Measurements from ENCODE around the gene KLF8. TPM values are rescaled to one million over a fixed set of nuclear protein-coding genes. Genes with fewer than 3 reads are reported as not detected.
A peak's percentile ranks its signal among the peaks of the same experiment; 100 is the strongest.

KLF8 gene
- polyA plus RNA-seq, 1 of the 3 experiments (the other 2 are of a cell fraction) = 0.16 TPM

GRCh38 chrX:56248492-56248891, 16.3 kb downstream of the KLF8 start:
- ChIA-PET POLR2A (no interaction called here), CTCF (interaction anchor here (0.9 to 2.9 kb wide), 11 partner anchors 9 to 1357 kb away, joined by 3 to 22 read pairs (median 5); no protein-coding TSS in a partner anchor)
- Histone ChIP-seq H3K4me3 (ENCODE audit: low read depth in 2 of 2, low read length in 1 of 2) (no peak overlapping the region; a peak in 1 of 4 replicates), H3K27ac (ENCODE audit: low read depth in 2 of 2, low read length in 1 of 2) (no peak overlapping the region), H3K9ac (no peak overlapping the region), H3K36me3 (replicated peaks in 1 of 2; ENCODE audit: control insufficient read depth in 1 of 2, insufficient read depth in 2 of 2, low read length in 1 of 2) (no peaks in the 10 kb centered on the region), H3K9me2 (no peaks in the 10 kb centered on the region), H3K27me3 (ENCODE audit: insufficient read depth) (no peaks in the 10 kb centered on the region; the same call in 1 of the 2 replicates), H3F3A (replicated peaks; ENCODE audit: insufficient read depth) (no peaks in the 10 kb centered on the region), H4K20me1 (ENCODE audit: insufficient read depth) (no peaks in the 10 kb centered on the region), H2AFZ (ENCODE audit: low read depth) (no peak overlapping the region), H3K4me1 (ENCODE audit: control insufficient read depth in 1 of 2, insufficient read depth in 2 of 2, low read depth in 1 of 2, low read length in 1 of 2) (no peaks in the 10 kb centered on the region), H3K79me2 (ENCODE audit: insufficient read depth) (no peaks in the 10 kb centered on the region), H3K9me3 (no peaks in the 10 kb centered on the region), H3K4me2 (no peak overlapping the region)
- TF ChIP-seq CTCF (IDR thresholded peaks at IDR 0.05) (peak; percentile 80), MXI1 (IDR thresholded peaks at IDR 0.05; ENCODE audit: low read depth, low read length) (no peak), SMC3 (IDR thresholded peaks at IDR 0.05; ENCODE audit: low read depth, low read length) (peak; percentile 61), TAF1 (IDR thresholded peaks at IDR 0.05; ENCODE audit: borderline replicate concordance, low read depth, low read length) (no peak), YY1 (IDR thresholded peaks at IDR 0.05; ENCODE audit: low read depth) (no peak), TCF12 (IDR thresholded peaks at IDR 0.05) (no peak), MAX (IDR thresholded peaks at IDR 0.05; ENCODE audit: low read depth) (no peak), RAD21 (IDR thresholded peaks at IDR 0.05; ENCODE audit: low read length) (peak; percentile 74), RXRA (IDR thresholded peaks at IDR 0.05; ENCODE audit: borderline replicate concordance, low read depth) (no peak), EZH2phosphoT487 (IDR thresholded peaks at IDR 0.05; ENCODE audit: borderline replicate concordance, low read depth) (no peak)
- under 1% methylated on average over 5 of the region's 5 CpGs for WGBS (ENCODE audit: low lambda C conversion rate)
- peak; percentile 52 for DNase-seq

- ChIA-PET POLR2A (no interaction called here), CTCF (no interaction called here)
- H3K4me2 ChIP-seq = no peak overlapping the region
- no peak overlapping the region for H3K27ac ChIP-seq (ENCODE audit: low read depth in 2 of 2, low read length in 1 of 2)
- no peak overlapping the region for H3K9ac ChIP-seq
- H3K9me2 ChIP-seq = no peaks in the 10 kb centered on the region
- H3K4me1 ChIP-seq (ENCODE audit: control insufficient read depth in 1 of 2, insufficient read depth in 2 of 2, low read depth in 1 of 2, low read length in 1 of 2) = no peaks in the 10 kb centered on the region
- WGBS (ENCODE audit: low lambda C conversion rate) = 15% methylated on average over 10 of the region's 10 CpGs
- TF ChIP-seq RAD21 (IDR thresholded peaks at IDR 0.05; ENCODE audit: low read length) (no peak), NRF1 (IDR thresholded peaks at IDR 0.05; ENCODE audit: low read depth, low read length) (no peak), RXRA (IDR thresholded peaks at IDR 0.05; ENCODE audit: borderline replicate concordance, low read depth) (no peak), SMC3 (IDR thresholded peaks at IDR 0.05; ENCODE audit: low read depth, low read length) (no peak), TAF1 (IDR thresholded peaks at IDR 0.05; ENCODE audit: borderline replicate concordance, low read depth, low read length) (no peak), CHD2 (IDR thresholded peaks at IDR 0.05; ENCODE audit: low read length, partially characterized antibody) (no peak), RFX5 (IDR thresholded peaks at IDR 0.05; ENCODE audit: low read length) (no peak), YY1 (IDR thresholded peaks at IDR 0.05; ENCODE audit: low read depth) (no peak), USF2 (IDR thresholded peaks at IDR 0.05; ENCODE audit: borderline replicate concordance, low read depth, low read length) (no peak), TCF12 (IDR thresholded peaks at IDR 0.05) (no peak)
- H3K27me3 ChIP-seq (ENCODE audit: insufficient read depth) = no peaks in the 10 kb centered on the region
- no peak overlapping the region for H2AFZ ChIP-seq (ENCODE audit: low read depth)
- H4K20me1 ChIP-seq (ENCODE audit: insufficient read depth) = no peaks in the 10 kb centered on the region
- no peak overlapping the region for H3K4me3 ChIP-seq (ENCODE audit: low read depth in 2 of 2, low read length in 1 of 2)
- H3K79me2 ChIP-seq (ENCODE audit: insufficient read depth) = no peaks in the 10 kb centered on the region
- no peak for DNase-seq
- no peaks in the 10 kb centered on the region for H3F3A ChIP-seq (replicated peaks; ENCODE audit: insufficient read depth)
- H3K9me3 ChIP-seq = no peaks in the 10 kb centered on the region
- no peaks in the 10 kb centered on the region for H3K36me3 ChIP-seq (replicated peaks in 1 of 2; ENCODE audit: control insufficient read depth in 1 of 2, insufficient read depth in 2 of 2, low read length in 1 of 2)
Observed at GRCh38 chrX:56253832-56254703, 21.9 kb downstream of the KLF8 start.

Measured in SK-N-SH (cell line).